RPMI7951 (cell line): ENCODE results near the gene RTCA. TPM values are rescaled to one million over a fixed set of nuclear protein-coding genes. Genes with fewer than 3 reads are reported as not detected.
"Not testable (repeated sequence)": the region's sequence is repeated elsewhere in the genome, so short reads cannot be mapped to it uniquely, and the experiment has no call there.

Source experiments
- DNase-seq: peaks from one replicate; pipeline ENCODE4 v3.0.0-alpha.2; 2012; ENCODE audit warnings: low read depth
- total RNA-seq: library from RNA; depleted of rRNA; stranded (reverse); fragments of >200 nt; shearing (Covaris generic); gene quantifications from 2 replicates; pipeline ENCODE4 v1.2.3, GENCODE V29; 2014; rRNA removed

The RTCA gene
- total RNA-seq = 42.8 and 44.6 TPM in 2 replicates

- peak; percentile 93 for DNase-seq
Measured at GRCh38 chr1:100265931-100266740, at the start of gene RTCA. Gene RTCA (plus strand): TSS chr1:100266216. CDS start chr1:100266376, 160 bp downstream.

- no peak for DNase-seq
Measured at GRCh38 chr1:100217834-100218233, 48.2 kb upstream of the RTCA start.

GRCh38 chr1:100219457-100219856 lies 46.6 kb upstream of the RTCA start:
- no peak for DNase-seq

DNA sequence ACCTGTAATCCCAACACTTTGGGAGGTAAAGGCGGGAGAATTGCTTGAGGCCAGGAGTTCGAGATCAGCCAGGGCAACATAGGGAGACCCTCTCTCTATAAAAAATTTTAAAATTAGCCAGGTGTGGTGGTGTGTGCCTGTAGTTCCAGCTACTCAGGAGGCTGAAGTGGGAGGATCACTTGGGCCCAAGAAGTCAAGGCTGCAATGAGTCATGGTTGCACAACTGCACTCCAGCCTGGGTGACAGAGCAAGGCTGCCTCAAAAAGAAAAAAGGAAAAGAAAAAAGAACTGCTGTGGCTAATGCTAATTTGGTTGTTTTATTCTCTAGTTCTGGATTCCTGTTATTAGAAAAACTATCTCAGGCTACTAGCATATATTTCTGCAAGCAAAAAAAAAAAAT lies 46.1 kb upstream of the RTCA start:
- DNase-seq = peak; percentile 7

GRCh38 chr1:100222428-100222827 lies 43.6 kb upstream of the RTCA start:
- no peak for DNase-seq

DNA sequence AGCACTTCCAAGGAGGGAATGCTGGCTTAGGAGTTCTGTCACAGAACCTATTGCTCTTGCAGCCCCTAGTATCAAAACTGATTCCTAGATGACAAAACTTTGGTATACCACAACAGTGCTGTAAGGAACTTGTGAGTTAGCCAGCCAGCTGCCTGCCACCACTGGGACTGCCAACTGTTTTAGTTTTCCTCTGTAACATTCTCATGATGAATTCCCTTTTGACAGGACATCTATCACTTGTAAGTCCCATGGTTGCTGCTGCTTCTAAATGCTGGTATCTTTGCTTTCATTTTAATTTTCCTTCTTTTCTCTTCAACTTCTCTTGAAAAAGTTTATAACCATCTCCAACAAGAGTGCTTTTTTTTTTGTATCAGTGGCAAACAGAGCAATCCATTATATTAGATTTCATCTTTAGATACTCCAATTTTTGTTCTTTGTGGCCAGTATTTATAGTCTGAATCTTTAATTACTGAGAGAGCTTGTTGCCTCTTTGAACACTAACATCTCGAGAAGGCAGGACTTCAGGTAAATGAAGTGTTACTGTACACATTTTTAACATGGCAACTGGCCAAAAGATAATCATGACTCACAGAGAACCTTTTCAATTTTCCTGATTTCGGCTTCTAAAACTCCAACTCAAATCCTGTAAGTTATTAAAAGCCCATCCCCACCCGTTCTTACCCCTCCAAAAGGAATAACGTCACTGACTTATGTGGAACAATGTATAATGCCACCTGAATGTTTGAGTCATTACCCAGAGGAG lies 36.2 kb upstream of the RTCA start:
- DNase-seq = no peak

DNA sequence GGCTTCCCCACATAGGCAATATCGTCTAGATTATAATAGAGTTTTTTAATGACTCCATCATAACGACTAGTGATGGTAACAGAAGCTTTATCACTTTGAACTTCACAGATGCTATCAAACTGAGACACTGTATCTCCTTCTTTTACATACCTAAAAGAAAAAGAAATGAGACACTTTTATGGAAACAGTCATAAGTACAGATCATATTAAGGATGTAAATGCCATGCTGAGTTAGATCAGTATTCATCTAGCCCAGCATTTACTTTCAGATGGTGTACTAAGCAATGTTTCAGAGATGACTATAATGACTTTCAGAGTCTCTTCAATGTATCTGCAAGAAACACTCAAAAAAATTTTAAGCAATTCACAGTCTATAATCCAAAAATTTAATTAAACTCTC lies 35.3 kb upstream of the RTCA start:
- DNase-seq = no peak

GRCh38 chr1:100231721-100232120 lies 34.3 kb upstream of the RTCA start:
- DNase-seq = no peak

- no peak for DNase-seq
Measured at GRCh38 chr1:100232156-100232555, 33.9 kb upstream of the RTCA start.

- DNase-seq = not testable (repeated sequence)
Measured at GRCh38 chr1:100233566-100233965, 32.5 kb upstream of the RTCA start.

- DNase-seq = no peak
Measured at GRCh38 chr1:100234432-100234831, 31.6 kb upstream of the RTCA start.

DNA sequence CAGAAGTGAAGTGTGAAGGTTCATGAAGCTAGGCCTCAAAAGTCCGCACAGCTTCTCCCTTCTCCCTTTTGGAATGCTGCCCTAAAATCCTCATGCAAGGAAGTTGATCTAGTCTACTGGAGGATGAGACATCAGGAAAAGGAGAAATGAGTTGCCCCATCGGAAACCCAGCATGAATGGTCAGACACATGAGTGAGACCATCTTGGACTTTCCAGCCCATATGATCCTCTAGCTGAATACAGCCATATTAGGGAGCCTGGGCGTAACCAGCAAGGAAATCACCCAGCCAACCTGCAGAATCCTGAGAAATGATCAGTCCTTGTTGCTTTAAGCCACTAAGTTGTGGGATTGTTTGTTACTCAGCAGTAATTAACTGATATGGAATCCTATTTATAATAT lies 28.9 kb upstream of the RTCA start:
- DNase-seq = no peak

DNA sequence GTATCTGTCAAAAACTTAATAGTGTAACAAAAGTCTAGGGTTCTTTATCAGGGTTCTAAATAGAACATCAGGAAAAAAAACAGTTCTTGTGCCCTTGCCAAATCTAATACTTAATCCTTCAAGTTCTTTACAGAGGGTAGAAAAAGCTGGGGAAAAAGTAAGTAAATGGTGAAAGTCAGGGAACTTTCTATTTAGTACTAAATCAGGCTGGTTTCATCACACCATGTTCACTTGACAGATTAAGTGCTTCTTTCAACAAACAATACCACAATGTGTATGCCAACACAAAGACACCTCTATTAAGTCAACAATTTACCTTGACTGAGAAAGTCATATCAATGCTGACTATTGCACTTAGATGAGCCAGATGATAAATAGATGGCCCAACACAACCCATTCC lies 26.1 kb upstream of the RTCA start:
- DNase-seq = no peak

DNA sequence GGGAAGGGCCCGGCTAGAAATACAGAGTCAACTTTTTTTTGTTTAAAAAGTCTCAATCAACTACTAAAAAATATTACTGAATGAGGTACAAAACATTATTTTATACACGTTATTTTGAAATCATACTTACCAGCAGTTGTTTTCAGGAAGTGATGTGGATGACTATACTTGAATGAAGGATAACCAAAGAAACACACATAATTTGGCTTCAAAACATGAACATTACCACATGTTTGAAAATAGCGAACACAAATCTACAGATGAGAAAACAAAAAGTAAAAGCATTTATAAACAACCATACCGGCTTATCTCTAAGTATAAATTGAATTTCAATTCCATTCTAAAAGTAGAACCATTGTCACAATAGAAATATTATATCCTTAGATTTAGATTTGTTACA lies 25.4 kb upstream of the RTCA start:
- DNase-seq = no peak

DNA sequence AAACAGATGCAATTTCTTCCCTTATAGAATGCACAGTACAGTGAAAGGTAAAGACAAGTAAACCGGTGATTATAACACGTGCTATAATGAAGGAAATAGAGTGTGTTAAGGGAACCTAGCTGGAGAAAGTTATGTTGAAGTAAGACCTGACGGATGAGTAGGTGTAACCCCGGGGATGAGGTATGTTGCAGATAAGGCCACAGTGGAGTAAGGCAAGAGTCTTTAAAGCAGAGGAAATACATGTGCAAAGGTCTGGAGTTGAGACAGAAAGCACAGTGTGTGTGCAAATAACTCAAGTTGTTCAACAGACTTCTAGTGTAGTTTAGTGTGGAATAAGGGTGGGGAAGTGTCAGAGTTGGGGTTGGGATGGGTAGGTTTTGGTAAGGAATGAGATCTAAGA lies 19.3 kb upstream of the RTCA start:
- DNase-seq = no peak

DNA sequence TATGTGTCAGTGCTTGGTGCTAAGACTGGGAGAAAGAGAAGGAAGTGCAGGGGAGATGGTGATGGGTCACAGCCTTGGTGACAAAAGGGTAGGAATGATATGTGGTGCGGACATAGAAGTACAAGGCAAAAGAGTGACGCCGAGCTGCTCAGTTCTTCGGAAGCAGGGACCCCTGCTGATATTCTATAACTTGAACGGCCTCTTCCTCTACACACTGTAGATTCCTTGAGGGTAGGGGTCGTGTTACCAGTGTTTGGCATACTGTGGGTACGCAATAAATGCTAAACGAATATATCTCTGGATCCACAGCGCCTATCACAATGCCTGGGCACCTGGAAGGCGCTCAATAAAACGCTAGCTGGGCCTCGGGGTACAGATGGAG lies 16.9 kb upstream of the RTCA start:
- DNase-seq = no peak

GRCh38 chr1:100249537-100250257 lies 16.3 kb upstream of the RTCA start, which contains the start of gene DBT:
Gene DBT (minus strand): TSS chr1:100249834. CDS start chr1:100249820, 14 bp downstream.
- DNase-seq = peak; percentile 94

- no peak for DNase-seq
Measured at GRCh38 chr1:100250264-100250663, 15.8 kb upstream of the RTCA start.

GRCh38 chr1:100250807-100251206 lies 15.2 kb upstream of the RTCA start:
- no peak for DNase-seq

- no peak for DNase-seq
Measured at GRCh38 chr1:100252901-100253300, 13.1 kb upstream of the RTCA start.

DNA sequence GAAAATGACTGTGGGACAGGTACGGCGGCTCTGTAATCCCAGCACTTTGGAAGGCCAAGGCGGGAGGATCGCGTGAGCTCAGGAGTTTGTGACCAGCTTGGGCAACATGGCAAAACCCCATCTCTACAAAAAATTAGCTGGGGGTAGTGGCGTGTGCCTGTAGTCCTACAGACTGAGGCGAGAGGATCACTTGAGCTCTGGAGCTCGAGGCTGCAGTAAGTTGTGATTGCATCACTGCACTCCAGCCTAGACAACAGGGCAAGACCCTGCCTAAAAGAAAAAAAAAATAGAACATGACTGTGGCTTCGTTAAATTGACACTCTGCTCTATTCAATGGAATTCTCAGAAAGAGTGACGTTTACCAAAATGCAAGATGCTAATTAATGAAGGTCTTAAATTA lies 12.5 kb upstream of the RTCA start:
- no peak for DNase-seq

DNA sequence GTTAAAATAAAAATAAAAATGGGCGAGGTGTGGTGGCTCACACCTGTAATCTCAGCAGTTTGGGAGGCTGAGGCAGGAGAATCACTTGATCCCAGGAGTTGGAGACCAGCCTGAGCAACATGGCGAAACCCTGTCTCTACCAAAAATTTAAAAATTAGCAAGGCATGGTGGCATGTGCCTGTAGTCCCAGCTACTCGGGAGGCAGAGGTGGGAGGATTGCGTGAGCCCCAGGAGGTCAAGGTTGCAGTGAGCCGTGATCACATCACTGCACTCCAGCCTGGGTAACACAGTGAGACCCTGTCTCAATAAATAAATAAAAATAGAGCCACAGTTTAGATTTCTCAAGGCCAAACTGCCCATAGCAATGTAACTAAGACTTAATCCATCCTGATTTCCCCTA lies 9.7 kb upstream of the RTCA start:
- DNase-seq = not testable (repeated sequence)
